Osteocyte (in vitro differentiated cells): ENCODE results near the gene NSD1. TPM values are rescaled to one million over a fixed set of nuclear protein-coding genes. Genes with fewer than 3 reads are reported as not detected.
A peak's percentile ranks its signal among the peaks of the same experiment; 100 is the strongest.

Source experiments
- DNase-seq: peaks from one replicate; pipeline ENCODE4 v3.0.0; 2021; ENCODE audit warnings: mixed read lengths; ENCODE audit not compliant: unreplicated experiment; ENCODE audit errors: extremely low spot score
- H3K27ac Mint-ChIP-seq: one replicate; pipeline ENCODE4 v1.8.0; 2021; ENCODE audit warnings: mild to moderate bottlenecking, mixed read lengths; ENCODE audit not compliant: unreplicated experiment
- H3K27me3 Mint-ChIP-seq: one replicate; pipeline ENCODE4 v1.8.0; 2021; ENCODE audit warnings: mixed read lengths; ENCODE audit not compliant: unreplicated experiment
- H3K36me3 Mint-ChIP-seq: one replicate; pipeline ENCODE4 v1.8.0; 2021; ENCODE audit warnings: mixed read lengths; ENCODE audit not compliant: unreplicated experiment
- H3K4me1 Mint-ChIP-seq: one replicate; pipeline ENCODE4 v1.8.0; 2021; ENCODE audit warnings: mixed read lengths; ENCODE audit not compliant: unreplicated experiment
- H3K4me3 Mint-ChIP-seq: one replicate; pipeline ENCODE4 v1.8.0; 2021; ENCODE audit warnings: mild to moderate bottlenecking, moderate library complexity, mixed read lengths; ENCODE audit not compliant: unreplicated experiment
- H3K9me3 Mint-ChIP-seq: one replicate; pipeline ENCODE4 v1.8.0; 2021; ENCODE audit warnings: mixed read lengths; ENCODE audit not compliant: unreplicated experiment
- CTCF ChIP-seq: fragments of 200-600 bp; sonication (generic); IDR thresholded peaks from 2 replicates; pipeline ENCODE4 v1.5.0; 2021; ENCODE audit warnings: antibody characterized with exemption, mild to moderate bottlenecking, moderate library complexity
- total RNA-seq: library from RNA; stranded (reverse); gene quantifications from 2 replicates; pipeline ENCODE4 v1.2.1, GENCODE V29; 2021

NSD1 gene
- total RNA-seq, 1 donor from 2014 or later, result 74.7 TPM

- Mint-ChIP-seq H3K4me3 (no peak overlapping the region), H3K36me3 (peaks cover 32% of the 10 kb centered on the region), H3K27me3 (no peaks in the 10 kb centered on the region), H3K27ac (peak overlapping the region; percentile 65), H3K9me3 (no peaks in the 10 kb centered on the region), H3K4me1 (peaks cover 17% of the 10 kb centered on the region)
- peak; percentile 46 for DNase-seq
- TF ChIP-seq CTCF, result no peak
Observed at GRCh38 chr5:177195307-177195952, 61.9 kb downstream of the NSD1 start.

GRCh38 chr5:177198738-177199137 is 65.2 kb downstream of the NSD1 start:
- peaks cover 17% of the 10 kb centered on the region for H3K4me1 Mint-ChIP-seq
- H3K9me3 Mint-ChIP-seq, result no peaks in the 10 kb centered on the region
- no peak for DNase-seq
- peaks cover 33% of the 10 kb centered on the region for H3K36me3 Mint-ChIP-seq
- no peaks in the 10 kb centered on the region for H3K27me3 Mint-ChIP-seq
- no peak for TF ChIP-seq CTCF
- no peak overlapping the region for H3K4me3 Mint-ChIP-seq
- no peak overlapping the region for H3K27ac Mint-ChIP-seq

- H3K27ac Mint-ChIP-seq, result no peak overlapping the region
- no peaks in the 10 kb centered on the region for H3K9me3 Mint-ChIP-seq
- H3K36me3 Mint-ChIP-seq, result peaks cover 17% of the 10 kb centered on the region
- H3K4me3 Mint-ChIP-seq, result no peak overlapping the region
- no peak for TF ChIP-seq CTCF
- no peak for DNase-seq
- no peaks in the 10 kb centered on the region for H3K27me3 Mint-ChIP-seq
- peaks cover 2% of the 10 kb centered on the region for H3K4me1 Mint-ChIP-seq
Observed at GRCh38 chr5:177204281-177204680, 70.7 kb downstream of the NSD1 start.

- H3K4me3 Mint-ChIP-seq, result no peak overlapping the region
- H3K27me3 Mint-ChIP-seq, result no peaks in the 10 kb centered on the region
- no peaks in the 10 kb centered on the region for H3K4me1 Mint-ChIP-seq
- no peak for TF ChIP-seq CTCF
- H3K27ac Mint-ChIP-seq, result peak overlapping the region; percentile 35
- H3K36me3 Mint-ChIP-seq, result peaks cover 38% of the 10 kb centered on the region
- no peaks in the 10 kb centered on the region for H3K9me3 Mint-ChIP-seq
- DNase-seq, result no peak
Observed at GRCh38 chr5:177209610-177210009, 76.0 kb downstream of the NSD1 start.

GRCh38 chr5:177212242-177212641 is 78.7 kb downstream of the NSD1 start:
- H3K27ac Mint-ChIP-seq, result no peak overlapping the region
- no peaks in the 10 kb centered on the region for H3K27me3 Mint-ChIP-seq
- no peaks in the 10 kb centered on the region for H3K9me3 Mint-ChIP-seq
- peaks cover 42% of the 10 kb centered on the region for H3K36me3 Mint-ChIP-seq
- no peak for TF ChIP-seq CTCF
- H3K4me3 Mint-ChIP-seq, result no peak overlapping the region
- no peak for DNase-seq
- peaks cover 2% of the 10 kb centered on the region for H3K4me1 Mint-ChIP-seq
